ENCODE data around the gene NOP56.

NOP56 gene

GRCh38 chr20:2706688-2707352, 54.4 kb downstream of the NOP56 start:
- no peak for DNase-seq

GRCh38 chr20:2707353-2708072, 55.1 kb downstream of the NOP56 start:
- no peak for DNase-seq

Data from NK-92 treated with Interleukin-12 subunit alpha and Interleukin-12 subunit beta, amount 100 ng/mL, for 24 hours (cell line).